H1 (cell line): ENCODE measurements around the gene MR1.

Experiments
- CHD2 ChIP-seq: IDR thresholded peaks from 2 replicates; pipeline ENCODE4 v1.6.1; 2012; ENCODE audit warnings: low read length, improper control_type of control experiment
- EZH2 ChIP-seq: fragments of 200-600 bp; sonication (generic); IDR thresholded peaks from 2 replicates; pipeline ENCODE4 v1.7.1; 2012; ENCODE audit warnings: low read depth, mild to moderate bottlenecking, moderate library complexity, low read length, inconsistent platforms; ENCODE audit not compliant: severe bottlenecking
- JUN ChIP-seq: IDR thresholded peaks from 2 replicates; pipeline ENCODE4 v1.6.1; 2011; ENCODE audit warnings: low read depth, mild to moderate bottlenecking, improper control_type of control experiment, low read length
- POLR2A ChIP-seq, 2 experiments: IDR thresholded peaks; 1 replicate in 1 of 2; 2 replicates in 1 of 2; pipeline ENCODE4 v1.6.1; 2011; ENCODE audit warnings: low read depth in 2 of 2, low read length in 2 of 2, mild to moderate bottlenecking in 2 of 2; ENCODE audit errors: control extremely low read depth in 1 of 2
- SIRT6 ChIP-seq: IDR thresholded peaks from one replicate; pipeline ENCODE4 v1.7.1; 2012; ENCODE audit warnings: low read length, inconsistent platforms
- SP1 ChIP-seq: IDR thresholded peaks from 2 replicates; pipeline ENCODE4 v1.6.1; 2011; ENCODE audit warnings: low read depth, low read length
- TAF1 ChIP-seq: IDR thresholded peaks from 2 replicates; pipeline ENCODE4 v1.6.1; 2011; ENCODE audit warnings: mild to moderate bottlenecking, low read depth, low read length
- USF2 ChIP-seq: IDR thresholded peaks from 2 replicates; pipeline ENCODE4 v1.6.1; 2011; ENCODE audit warnings: low read length, improper control_type of control experiment
- TF ChIP-seq, protein P1 (sequence below), 3 experiments: IDR thresholded peaks; 1 replicate in 2 of 3; 2 replicates in 1 of 3; pipeline versions ENCODE4 v1.5.1 to v1.6.1; 2011; ENCODE audit warnings: low read length in 3 of 3, mild to moderate bottlenecking in 3 of 3, inconsistent platforms in 2 of 3, low read depth in 1 of 3, moderate library complexity in 1 of 3; ENCODE audit not compliant: insufficient read depth in 1 of 3; ENCODE audit errors: control extremely low read depth in 1 of 3

- TF ChIP-seq SP1 (no peak), TAF1 (no peak), JUN (no peak), POLR2A (IDR thresholded peaks at IDR 0.05; ENCODE audit: control extremely low read depth in 1 of 2, low read depth in 2 of 2, low read length in 2 of 2) (no peak), USF2 (no peak), SIRT6 (no peak), EZH2 (no peak), CHD2 (no peak)
- TF ChIP-seq, protein P1, sequence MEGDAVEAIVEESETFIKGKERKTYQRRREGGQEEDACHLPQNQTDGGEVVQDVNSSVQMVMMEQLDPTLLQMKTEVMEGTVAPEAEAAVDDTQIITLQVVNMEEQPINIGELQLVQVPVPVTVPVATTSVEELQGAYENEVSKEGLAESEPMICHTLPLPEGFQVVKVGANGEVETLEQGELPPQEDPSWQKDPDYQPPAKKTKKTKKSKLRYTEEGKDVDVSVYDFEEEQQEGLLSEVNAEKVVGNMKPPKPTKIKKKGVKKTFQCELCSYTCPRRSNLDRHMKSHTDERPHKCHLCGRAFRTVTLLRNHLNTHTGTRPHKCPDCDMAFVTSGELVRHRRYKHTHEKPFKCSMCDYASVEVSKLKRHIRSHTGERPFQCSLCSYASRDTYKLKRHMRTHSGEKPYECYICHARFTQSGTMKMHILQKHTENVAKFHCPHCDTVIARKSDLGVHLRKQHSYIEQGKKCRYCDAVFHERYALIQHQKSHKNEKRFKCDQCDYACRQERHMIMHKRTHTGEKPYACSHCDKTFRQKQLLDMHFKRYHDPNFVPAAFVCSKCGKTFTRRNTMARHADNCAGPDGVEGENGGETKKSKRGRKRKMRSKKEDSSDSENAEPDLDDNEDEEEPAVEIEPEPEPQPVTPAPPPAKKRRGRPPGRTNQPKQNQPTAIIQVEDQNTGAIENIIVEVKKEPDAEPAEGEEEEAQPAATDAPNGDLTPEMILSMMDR (IDR thresholded peaks at IDR 0.05; ENCODE audit: control extremely low read depth in 1 of 3, insufficient read depth in 1 of 3, low read depth in 1 of 3, low read length in 3 of 3), result peak; percentile 78 to 94 (median 86)
These were observed 4.7 kb downstream of the MR1 start for GRCh38 chr1:181038399-181038873.
